ENCODE results near the gene CHMP5.

- TF ChIP-seq SUZ12 (IDR thresholded peaks at IDR 0.05; ENCODE audit: extremely low read depth, insufficient read depth, insufficient read length) = no peak
- no peak for TF ChIP-seq ZNF274 (IDR thresholded peaks at IDR 0.05; ENCODE audit: low read depth, low read length)
These were observed 28.3 kb upstream of the CHMP5 start for GRCh38 chr9:33236571-33236970.
